Hippocampal formation (tissue), 2 donors: Measurements from ENCODE around the gene GPR37L1.
"Not testable (repeated sequence)": the region's sequence is repeated elsewhere in the genome, so short reads cannot be mapped to it uniquely, and the experiment has no call there.

Experiments used
- DNase-seq, 2 donors: peaks; one replicate each; lab custom pipeline; 2025; lab: John Stamatoyannopoulos, UW

GPR37L1 gene

GRCh38 chr1:202170726-202171125, 48.0 kb downstream of the GPR37L1 start:
- no peak for DNase-seq

DNA sequence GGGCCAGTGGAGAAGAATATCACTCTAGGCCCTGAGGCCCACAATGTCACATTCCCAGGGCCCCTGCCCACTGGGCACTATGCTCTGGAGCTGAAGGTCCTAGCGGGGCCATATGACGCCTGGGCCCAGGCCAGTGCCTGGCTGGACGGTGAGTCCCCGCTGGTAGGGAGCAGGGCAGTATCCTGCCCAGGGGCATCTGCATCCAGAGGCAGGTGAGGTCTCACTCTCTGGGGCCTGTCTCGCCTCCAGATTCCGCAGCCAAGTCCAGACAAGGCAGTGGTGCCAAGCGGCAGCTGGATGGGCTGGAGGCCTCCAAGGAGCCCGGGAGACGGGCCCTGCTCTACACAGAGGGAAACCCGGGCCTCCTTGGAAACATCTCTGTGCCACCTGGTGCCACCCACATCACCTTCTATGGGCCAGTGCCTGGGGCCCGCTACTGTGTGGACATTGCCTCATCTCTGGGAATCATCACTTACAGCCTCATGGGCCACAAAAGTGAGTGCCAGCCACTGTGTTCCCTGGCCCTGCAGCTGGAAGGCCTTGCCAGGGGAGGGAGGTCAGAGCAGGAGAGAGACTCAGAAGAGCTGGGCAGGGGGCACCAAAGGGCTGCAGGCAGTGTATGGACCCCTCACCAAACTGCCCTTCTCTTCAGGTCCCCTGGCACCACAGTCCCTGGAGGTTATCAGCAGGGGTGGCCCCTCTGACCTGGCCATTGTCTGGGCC, 48.7 kb downstream of the GPR37L1 start:
- DNase-seq: no peak

GRCh38 chr1:202172015-202172355, 49.3 kb downstream of the GPR37L1 start:
- no peak for DNase-seq

DNA sequence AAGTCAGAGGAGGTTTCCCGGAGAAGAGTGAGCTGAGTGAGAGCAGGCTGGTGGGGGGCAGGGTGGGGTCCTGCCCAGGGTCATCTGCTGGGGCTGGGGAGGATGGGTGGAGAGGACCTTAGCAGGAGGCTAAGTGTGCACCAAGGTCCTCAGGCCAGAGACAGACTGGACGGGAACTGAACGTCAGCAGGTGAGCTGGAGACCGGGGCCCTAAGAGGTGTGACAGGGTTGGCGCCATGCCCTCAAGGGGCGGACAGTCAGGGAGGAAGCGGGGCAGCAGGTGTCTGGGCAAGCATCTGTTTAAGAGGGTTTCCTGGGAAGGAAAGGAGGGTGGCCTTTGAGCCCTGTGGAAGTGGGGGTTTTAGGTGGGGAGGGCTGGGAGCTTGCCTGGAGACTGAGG, 51.3 kb downstream of the GPR37L1 start:
- no peak for DNase-seq

GRCh38 chr1:202176949-202177927, 54.5 kb downstream of the GPR37L1 start:
- DNase-seq: no peak

DNA sequence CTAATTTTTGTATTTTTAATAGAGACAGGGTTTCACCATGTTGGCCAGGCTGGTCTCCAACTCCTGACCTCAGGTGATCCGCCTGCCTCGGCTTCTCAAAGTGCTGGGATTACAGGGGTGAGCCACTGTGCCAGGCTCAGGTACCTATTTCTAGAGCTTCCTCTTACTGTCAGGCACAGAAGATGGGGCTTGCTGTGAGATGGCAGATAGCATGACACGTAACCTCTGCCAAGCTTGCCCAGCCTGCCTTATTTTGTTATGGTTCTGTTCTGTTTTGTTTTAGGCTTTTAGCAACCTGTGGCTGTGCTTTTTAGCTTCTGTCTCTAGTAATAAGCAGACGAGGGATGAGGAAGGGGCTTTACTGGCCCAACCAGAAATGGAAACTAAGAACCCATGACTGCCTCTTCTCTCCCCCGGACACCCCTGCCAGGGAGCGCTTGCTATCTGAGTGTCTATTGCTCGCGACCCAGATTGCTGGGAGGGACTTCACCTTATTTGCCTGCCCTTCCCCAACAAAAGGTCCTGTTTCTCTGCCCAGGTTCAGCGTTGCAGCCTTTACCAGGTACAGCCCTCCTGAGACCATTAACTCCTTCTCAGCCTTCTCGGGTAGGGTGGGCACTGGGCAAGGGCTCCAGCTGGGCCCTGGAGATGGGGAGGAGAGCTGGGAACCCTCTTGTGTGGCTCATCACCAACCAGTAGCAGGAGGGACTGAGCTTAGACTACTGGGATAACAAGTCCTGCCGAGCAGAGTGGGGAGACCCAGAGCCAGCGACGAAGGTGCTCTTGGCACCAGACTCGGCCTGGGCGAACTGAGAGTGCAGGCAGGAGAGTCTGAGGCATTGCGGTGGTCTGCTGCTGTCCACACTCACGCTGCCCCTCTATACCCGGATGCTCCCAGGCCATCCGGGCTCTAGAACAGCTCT, 57.4 kb downstream of the GPR37L1 start:
- no peak for DNase-seq

- not testable (repeated sequence) for DNase-seq
Observed at GRCh38 chr1:202180751-202181139, 58.0 kb downstream of the GPR37L1 start.

DNA sequence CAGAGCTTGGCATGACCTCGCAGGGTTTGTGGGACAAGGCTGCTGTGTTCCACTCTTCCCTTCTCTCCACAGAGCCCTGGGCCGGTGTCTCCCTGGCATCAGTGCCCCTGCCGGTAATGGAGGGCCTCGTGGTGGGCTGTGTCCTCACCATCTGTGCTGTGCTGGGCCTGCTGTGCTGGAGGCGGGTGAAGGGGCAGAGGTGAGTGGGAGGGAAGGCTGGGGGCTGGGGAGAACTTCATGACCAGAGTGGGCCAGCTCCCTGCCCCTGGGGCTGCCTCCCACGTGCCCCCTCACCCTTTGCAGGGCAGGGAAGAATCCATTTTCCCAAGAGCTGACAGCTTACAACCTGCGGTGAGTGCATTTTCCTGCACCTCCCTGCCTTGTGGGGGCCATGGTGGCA, 58.9 kb downstream of the GPR37L1 start:
- DNase-seq: no peak

GRCh38 chr1:202182040-202182877, 59.5 kb downstream of the GPR37L1 start:
- no peak for DNase-seq
